HUES48 (cell line): ENCODE data around the gene HRAS.

Experiments used
- H3K27ac ChIP-seq: one replicate; pipeline ENCODE4 v1.7.0; 2013; ENCODE audit warnings: low read depth, low read length, inconsistent platforms
- H3K27me3 ChIP-seq: 2 replicates; pipeline ENCODE4 v1.6.1; 2013; ENCODE audit warnings: mild to moderate bottlenecking, low read length; ENCODE audit not compliant: control insufficient read depth, insufficient read depth
- H3K36me3 ChIP-seq: 2 replicates; pipeline ENCODE4 v1.6.1; 2013; ENCODE audit warnings: low read length; ENCODE audit not compliant: control insufficient read depth, insufficient read depth
- H3K4me1 ChIP-seq: 2 replicates; pipeline ENCODE4 v1.6.1; 2013; ENCODE audit warnings: mild to moderate bottlenecking, low read length; ENCODE audit not compliant: control insufficient read depth, insufficient read depth
- H3K4me3 ChIP-seq: 2 replicates; pipeline ENCODE4 v1.5.1; 2013; ENCODE audit warnings: mild to moderate bottlenecking, low read depth, low read length
- H3K9ac ChIP-seq: 2 replicates; pipeline ENCODE4 v1.6.1; 2013; ENCODE audit warnings: mild to moderate bottlenecking, low read depth, low read length, moderate library complexity
- H3K9me3 ChIP-seq: 2 replicates; pipeline ENCODE4 v1.6.1; 2013; ENCODE audit warnings: low read length; ENCODE audit not compliant: control insufficient read depth, insufficient read depth

The HRAS gene

DNA sequence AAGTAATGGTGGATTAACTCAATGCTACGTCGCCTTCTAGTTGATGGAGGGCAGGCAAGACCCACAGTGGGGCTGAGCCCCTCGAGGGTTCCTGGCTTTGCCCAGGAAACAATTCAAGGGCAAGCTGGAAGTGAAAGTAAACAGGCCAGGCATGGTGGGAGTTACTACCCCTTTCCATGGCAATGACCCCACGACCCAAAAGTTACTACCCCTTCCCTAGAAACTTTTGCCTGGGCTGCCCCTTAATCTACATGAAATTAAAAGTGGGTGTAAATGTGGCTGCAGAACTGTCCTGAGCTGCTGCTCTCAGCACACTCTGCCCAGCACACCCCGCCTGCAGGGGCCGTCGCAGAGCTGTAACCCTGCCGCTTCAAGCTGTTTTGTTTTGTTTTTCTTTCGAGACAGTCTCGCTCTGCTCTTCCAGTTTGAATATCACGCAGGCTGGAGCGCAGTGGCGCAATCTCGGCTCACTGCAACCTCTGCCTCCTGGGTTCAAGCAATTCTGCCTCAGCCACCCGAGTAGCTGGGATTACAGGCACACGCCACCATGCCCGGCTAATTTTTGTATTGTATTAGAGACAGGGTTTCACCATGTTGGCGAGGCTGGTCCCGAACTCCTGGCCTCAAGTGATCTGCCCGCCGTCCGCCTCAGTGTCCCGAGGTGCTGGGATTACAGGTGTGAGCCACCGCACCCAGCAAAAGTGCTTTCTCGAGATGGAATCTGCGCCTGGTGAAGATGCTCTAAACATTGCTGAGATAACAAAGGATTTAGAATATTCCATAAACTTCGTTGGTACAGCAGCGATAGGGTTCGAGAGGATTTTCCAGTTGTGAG lies 22.4 kb downstream of the HRAS start:
- Histone ChIP-seq H3K27ac (no peak overlapping the region), H3K4me1 (no peaks in the 10 kb centered on the region), H3K27me3 (no peaks in the 10 kb centered on the region), H3K9ac (no peak overlapping the region), H3K4me3 (no peak overlapping the region), H3K36me3 (peaks cover 4% of the 10 kb centered on the region; the same call in 1 of the 2 replicates), H3K9me3 (peaks cover 3% of the 10 kb centered on the region; the same call in 1 of the 2 replicates)

DNA sequence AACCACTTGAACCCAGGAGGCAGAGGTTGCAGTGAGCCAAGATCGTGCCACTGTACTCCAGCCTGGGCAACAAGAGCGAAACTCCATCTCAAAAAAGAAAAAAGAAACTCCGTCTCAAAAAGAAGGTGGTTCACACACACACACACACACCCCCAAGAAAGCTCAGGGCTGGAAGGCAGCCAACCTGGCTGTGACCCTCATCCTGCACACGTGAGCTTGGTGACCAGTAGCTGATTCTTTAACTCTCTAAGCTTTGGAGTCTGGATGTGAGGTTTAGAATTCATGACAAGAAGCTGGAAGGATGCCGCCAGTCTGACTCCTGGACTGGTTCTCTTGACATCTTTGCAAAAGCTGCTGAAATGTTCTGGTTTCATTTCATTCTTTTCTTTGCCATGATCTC lies 26.4 kb downstream of the HRAS start:
- Histone ChIP-seq H3K27ac (no peak overlapping the region), H3K4me3 (no peak overlapping the region), H3K9ac (no peak overlapping the region), H3K36me3 (peaks cover 4% of the 10 kb centered on the region; the same call in 1 of the 2 replicates), H3K4me1 (peaks cover 8% of the 10 kb centered on the region), H3K27me3 (no peaks in the 10 kb centered on the region), H3K9me3 (no peaks in the 10 kb centered on the region)

DNA sequence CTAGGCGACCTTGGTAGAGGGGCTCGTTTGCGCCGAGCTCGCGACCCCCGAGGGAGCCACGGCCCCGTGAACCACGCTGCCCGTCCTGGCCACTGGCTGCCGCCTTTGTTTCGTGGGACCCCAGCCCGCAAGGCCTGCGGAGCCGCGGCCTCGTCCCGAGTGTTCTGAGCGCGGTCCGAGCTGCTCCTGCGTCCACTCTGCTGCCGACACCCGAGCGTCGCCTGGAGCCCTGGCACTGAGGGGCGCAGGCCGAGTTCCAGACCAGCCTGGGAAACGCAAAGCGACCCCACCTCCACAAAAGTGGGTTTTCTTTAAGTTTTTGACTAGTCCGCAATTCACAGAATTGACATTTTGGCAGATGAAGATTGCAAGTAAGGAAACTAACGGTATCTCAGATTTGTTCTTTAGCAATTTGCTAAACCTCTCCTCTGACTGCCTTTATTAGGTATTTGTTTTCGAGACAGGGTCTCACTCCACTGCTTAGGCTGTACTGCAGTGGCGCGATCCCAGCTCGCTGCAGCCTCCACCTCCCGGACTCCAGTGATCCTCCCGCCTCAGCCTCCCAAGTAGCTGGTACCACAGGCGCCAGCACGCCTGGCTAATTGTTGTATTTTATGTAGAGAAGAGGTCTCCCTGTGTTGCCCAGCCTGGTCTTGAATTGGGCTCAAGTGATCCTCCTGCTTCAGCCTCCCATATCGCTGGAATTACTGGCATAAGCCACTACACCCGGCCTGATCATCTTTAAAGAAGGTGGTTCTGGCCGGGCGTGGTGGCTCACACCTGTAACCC lies 27.5 kb downstream of the HRAS start:
- H3K36me3 ChIP-seq, result peaks cover 4% of the 10 kb centered on the region; the same call in 1 of the 2 replicates
- H3K9ac ChIP-seq, result peak overlapping the region; percentile 32; the same call in 1 of the 2 replicates
- H3K9me3 ChIP-seq, result no peaks in the 10 kb centered on the region
- H3K4me1 ChIP-seq, result peaks cover 8% of the 10 kb centered on the region
- peak overlapping the region; percentile 72 for H3K4me3 ChIP-seq
- H3K27ac ChIP-seq, result peak overlapping the region; percentile 14
- H3K27me3 ChIP-seq, result no peaks in the 10 kb centered on the region

DNA sequence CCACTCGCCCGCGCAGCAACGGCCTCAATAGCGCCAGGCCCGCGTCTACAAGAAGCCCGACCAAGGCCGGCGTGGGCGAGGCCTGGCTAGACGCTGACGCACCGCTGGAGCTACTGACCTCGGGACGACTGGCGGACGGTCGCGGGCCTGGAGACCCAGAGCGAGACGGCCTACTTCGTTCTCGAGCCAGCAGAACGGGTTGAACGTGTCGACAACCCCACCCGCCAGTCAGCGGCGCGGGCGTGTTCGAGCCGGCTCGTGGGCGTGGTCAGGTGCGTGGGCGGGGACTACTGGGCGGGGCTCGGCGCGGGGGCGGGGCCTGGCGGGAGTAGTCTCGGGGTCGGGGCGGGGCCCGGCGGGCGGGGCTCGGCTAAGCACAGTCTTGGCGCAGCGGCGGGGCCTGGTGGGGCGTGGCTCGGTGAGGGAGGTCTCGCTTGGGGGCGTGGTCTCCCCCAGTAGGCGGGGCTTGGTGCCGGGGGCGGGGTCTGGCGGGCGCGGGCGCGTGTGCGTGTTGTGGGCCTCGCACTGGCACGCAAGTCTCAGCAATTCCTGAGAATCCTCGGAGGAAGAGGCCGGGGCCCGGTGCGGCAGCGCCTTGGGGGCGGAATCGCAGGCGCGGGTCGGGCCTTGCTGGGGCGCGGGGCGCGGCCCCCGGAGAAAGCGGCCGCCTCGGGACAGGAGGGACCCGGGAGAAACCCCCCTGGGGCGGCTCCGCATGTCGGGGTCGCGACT lies 28.2 kb downstream of the HRAS start, which contains the start of gene RNH1:
Gene RNH1 (minus strand): TSS at position 248 of the 732 bp plus-strand sequence. CDS start 5,080 bp downstream, outside the sequence.
- Histone ChIP-seq H3K4me3 (peak within 1 kb of the TSS; percentile 74), H3K4me1 (peaks cover 8% of the 10 kb centered on the region), H3K36me3 (peaks cover 4% of the 10 kb centered on the region; the same call in 1 of the 2 replicates), H3K9ac (peak within 1 kb of the TSS; percentile 80), H3K27ac (peak within 1 kb of the TSS; percentile 99), H3K27me3 (no peaks in the 10 kb centered on the region), H3K9me3 (no peaks in the 10 kb centered on the region)

DNA sequence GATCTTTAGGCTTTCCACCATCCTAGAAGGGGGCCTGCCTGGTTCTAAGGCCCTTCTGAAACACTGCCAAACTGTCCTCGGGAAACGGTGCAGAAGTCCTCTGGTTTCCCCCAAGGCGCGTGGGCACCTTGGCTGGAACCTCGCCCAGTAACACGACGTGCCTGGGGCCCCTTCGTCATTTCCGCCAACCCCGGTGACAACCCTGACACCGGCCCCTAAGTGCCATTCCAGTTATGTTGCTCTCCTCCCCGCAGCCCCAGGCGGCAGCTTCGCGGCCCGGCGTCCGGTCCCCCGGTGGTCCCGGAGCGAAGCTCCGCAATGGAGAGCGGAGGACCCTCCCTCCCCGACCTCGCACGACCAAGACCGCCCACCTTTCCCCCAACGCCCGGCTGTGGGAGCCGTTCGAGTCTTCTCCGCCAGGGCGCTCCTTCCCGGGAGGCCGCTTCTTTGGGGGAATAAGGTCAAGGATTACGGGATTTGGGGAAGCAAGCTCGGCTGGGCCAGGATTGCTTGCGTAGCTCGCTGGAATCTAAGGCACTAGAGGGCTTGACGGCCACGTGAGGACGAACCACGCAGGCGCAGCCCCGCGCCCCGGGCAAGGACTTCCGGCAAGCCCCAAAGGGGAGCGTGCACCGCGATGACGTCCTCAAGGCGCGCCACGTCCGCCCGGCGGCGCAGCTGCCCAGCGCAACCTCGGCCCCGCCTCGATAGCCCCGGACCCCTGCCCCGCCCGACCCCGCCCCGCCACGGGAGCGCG lies 29.0 kb downstream of the HRAS start:
- peaks cover 8% of the 10 kb centered on the region for H3K4me1 ChIP-seq
- H3K4me3 ChIP-seq, result peak overlapping the region; percentile 74
- no peaks in the 10 kb centered on the region for H3K9me3 ChIP-seq
- H3K27me3 ChIP-seq, result no peaks in the 10 kb centered on the region
- peak overlapping the region; percentile 80 for H3K9ac ChIP-seq
- H3K27ac ChIP-seq, result peak overlapping the region; percentile 99
- H3K36me3 ChIP-seq, result peaks cover 4% of the 10 kb centered on the region

DNA sequence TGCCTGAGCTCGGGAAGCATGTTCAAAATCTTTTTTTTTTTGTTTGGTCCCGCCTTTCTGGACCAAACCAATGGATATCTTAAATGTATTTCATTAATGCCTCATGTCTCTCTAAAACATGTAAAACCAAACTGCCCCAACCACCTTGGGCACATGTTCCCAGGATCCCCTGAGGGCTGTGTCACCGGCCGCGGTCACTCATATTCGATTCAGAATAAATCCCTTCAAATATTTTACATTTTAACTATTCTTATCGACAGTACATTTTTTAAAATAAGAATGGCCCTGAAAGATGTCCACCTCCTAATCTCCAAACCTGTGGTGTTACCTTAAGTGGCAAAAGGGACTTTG lies 30.4 kb downstream of the HRAS start:
- no peak overlapping the region for H3K27ac ChIP-seq
- no peak overlapping the region for H3K9ac ChIP-seq
- peaks cover 16% of the 10 kb centered on the region for H3K36me3 ChIP-seq

DNA sequence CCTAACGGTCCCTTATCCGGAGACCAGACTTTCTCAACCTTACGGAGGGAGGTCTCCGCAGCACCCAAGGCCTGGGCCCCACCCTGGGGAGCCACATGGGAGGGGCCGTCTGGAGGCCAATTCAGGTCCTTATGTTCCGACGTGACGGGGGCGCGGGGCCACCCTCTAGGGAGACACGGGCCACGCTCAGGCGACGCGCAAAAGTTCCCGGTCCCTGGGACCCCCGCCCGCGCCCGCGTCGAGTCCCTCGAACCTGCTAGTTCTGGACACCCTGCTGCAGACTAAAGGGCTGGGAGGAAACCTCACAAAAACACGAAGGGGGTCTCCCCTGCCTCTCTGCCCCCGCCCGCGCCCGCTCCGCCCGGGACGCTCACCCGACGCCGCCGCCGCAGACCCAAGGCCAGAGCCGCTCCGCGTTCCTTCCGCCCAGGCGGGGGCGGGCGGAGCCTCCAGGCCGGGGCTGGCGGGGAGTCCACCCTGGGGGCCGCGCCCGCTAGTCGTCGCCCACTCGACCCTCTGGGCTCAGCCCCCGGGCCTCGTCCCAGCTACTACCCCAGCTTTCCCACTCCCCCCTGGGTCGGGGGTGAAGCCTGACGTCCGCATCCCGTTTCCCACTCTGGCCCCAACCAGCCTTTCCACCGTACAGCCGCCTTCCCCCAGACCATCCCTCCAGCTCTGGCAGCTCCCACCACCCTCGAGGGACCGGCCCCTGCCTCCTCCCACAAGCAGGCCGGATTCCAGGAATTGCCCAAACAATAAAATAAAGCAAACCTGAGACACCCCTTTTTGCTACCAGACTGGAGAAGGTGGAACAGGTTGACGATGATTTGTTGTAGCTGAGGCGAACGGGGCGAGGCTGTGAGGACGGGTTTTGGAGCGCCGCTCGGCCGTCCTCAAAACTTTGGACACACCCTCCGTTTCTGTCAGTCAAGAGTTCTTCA lies 31.1 kb downstream of the HRAS start:
- H3K36me3 ChIP-seq, result peaks cover 19% of the 10 kb centered on the region
- H3K9ac ChIP-seq, result no peak overlapping the region
- no peaks in the 10 kb centered on the region for H3K9me3 ChIP-seq
- H3K4me3 ChIP-seq, result peak overlapping the region; percentile 45
- H3K27ac ChIP-seq, result no peak overlapping the region
- no peaks in the 10 kb centered on the region for H3K27me3 ChIP-seq
- peaks cover 8% of the 10 kb centered on the region for H3K4me1 ChIP-seq

More for the DNA sequence above, 30.4 kb downstream of the HRAS start:
- H3K4me3 ChIP-seq, result peak overlapping the region; percentile 45
- H3K9me3 ChIP-seq, result no peaks in the 10 kb centered on the region
- no peaks in the 10 kb centered on the region for H3K27me3 ChIP-seq
- peaks cover 8% of the 10 kb centered on the region for H3K4me1 ChIP-seq

DNA sequence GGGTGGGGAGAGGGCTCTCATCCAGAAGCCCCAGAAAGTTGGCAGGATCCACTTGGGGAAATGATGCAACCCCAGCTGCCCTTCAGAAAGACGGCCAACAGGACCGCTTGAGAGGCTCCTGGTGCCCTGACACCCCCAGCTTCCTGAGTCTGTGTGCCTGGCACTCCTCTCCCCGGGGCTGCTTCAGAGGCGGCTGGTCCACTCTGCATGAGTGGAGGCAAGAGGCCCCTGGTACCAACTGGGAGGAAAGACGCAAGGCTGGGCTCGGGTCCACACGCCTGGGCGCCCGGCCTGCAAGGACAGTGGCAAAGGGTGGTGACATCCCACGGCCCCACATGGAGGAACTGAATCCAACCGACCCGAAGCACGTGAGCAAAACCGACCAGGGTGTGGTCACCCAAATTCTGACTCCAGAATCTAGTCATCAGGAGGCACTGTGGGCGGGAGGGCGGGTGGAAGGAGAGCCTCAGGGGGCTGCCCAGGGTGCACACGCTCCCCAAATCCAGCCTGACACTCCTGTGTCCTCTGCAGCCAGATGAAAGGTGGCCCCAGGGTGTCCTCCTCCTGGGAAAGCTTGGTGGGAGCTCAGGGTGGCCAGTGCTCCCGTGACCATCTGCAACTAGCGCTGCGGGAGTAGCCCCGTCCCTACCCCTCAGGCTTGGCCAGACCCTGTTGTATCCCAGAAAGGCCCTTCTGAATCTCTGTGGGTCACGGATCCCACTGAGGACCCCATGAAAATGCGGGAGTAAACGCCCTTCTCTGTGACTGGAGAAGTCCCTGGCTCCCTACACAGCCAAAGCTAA lies 32.0 kb downstream of the HRAS start:
- Histone ChIP-seq H3K4me3 (0 out of 2 replicates have a peak overlapping the region, but pooled peaks have one; percentile 45), H3K36me3 (peaks cover 29% of the 10 kb centered on the region), H3K27me3 (no peaks in the 10 kb centered on the region), H3K9ac (no peak overlapping the region), H3K4me1 (peaks cover 8% of the 10 kb centered on the region), H3K9me3 (no peaks in the 10 kb centered on the region), H3K27ac (no peak overlapping the region)
